Measurements from ENCODE around the gene NSUN2.

DNA sequence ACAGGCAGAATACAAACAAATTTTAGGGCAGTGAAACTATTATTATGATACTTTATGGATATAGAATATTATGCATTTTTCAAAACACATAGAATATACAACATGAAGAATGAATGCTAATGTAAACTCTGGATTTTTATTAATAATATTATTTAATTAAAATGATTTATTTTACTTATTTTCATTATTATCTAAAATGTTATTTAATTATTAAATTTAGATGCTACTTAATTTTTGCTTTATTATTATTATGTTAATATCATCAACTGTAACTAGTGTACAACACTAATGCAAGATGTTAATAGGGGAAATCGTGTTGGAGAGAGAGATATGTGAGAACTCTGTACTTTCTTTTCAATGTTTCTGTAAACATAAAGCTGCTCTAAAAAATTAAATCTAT lies 41.1 kb upstream of the NSUN2 start:
- no peak for TF ChIP-seq POLR2AphosphoS5 (IDR thresholded peaks at IDR 0.05; ENCODE audit: low read depth, low read length)
- no peak for TF ChIP-seq TAF1 (IDR thresholded peaks at IDR 0.05; ENCODE audit: borderline replicate concordance, low read depth, low read length)
- TF ChIP-seq POLR2A (IDR thresholded peaks at IDR 0.05; ENCODE audit: low read depth, low read length), result no peak
